Kidney (tissue), 14 donors: ENCODE results near the gene UBE2L6. TPM values are rescaled to one million over a fixed set of nuclear protein-coding genes. Genes with fewer than 3 reads are reported as not detected.

ENCODE experiments used
- DNase-seq, 5 donors: peaks; one replicate each; pipeline ENCODE4 v3.0.0-alpha.2; 2013 to 2020
- FAIRE-seq: peaks from 2 replicates; lab custom pipeline; 2012; peaks lifted over from hg19 to GRCh38; lab: Jason Lieb, UNC
- H3K27ac ChIP-seq, 2 donors: one replicate each; pipeline ENCODE4 v1.7.0; 2013; ENCODE audit warnings: low read depth in 2 of 2, low read length in 2 of 2, inconsistent platforms in 1 of 2
- H3K27me3 ChIP-seq: one replicate; pipeline ENCODE4 v1.7.1; 2013; ENCODE audit warnings: low read length, inconsistent platforms; ENCODE audit not compliant: control insufficient read depth, insufficient read depth
- H3K36me3 ChIP-seq, 3 donors: one replicate each; pipeline versions ENCODE4 v1.7.0 to v1.7.1; 2013; ENCODE audit warnings: low read length in 3 of 3, control low read depth in 1 of 3, inconsistent platforms in 1 of 3; ENCODE audit not compliant: insufficient read depth in 3 of 3, control insufficient read depth in 2 of 3
- H3K4me1 ChIP-seq, 3 donors: one replicate each; pipeline versions ENCODE4 v1.7.0 to v1.7.1; 2013; ENCODE audit warnings: low read length in 3 of 3, inconsistent platforms in 1 of 3, low read depth in 1 of 3; ENCODE audit not compliant: control insufficient read depth in 2 of 3, insufficient read depth in 2 of 3
- H3K4me3 ChIP-seq, 3 donors: one replicate each; pipeline versions ENCODE4 v1.7.0 to v1.8.1; 2013; ENCODE audit warnings: low read length in 3 of 3, control low read depth in 1 of 3, inconsistent platforms in 1 of 3
- H3K9ac ChIP-seq, 3 donors: one replicate each; pipeline versions ENCODE4 v1.7.0 to v1.7.1; 2013; ENCODE audit warnings: low read length in 3 of 3, control low read depth in 1 of 3, inconsistent platforms in 1 of 3
- H3K9me3 ChIP-seq, 3 donors: one replicate each; pipeline versions ENCODE4 v1.7.0 to v1.7.1; 2013; ENCODE audit warnings: low read length in 3 of 3, control low read depth in 1 of 3, inconsistent platforms in 1 of 3; ENCODE audit not compliant: control insufficient read depth in 2 of 3, insufficient read depth in 1 of 3
- intact Hi-C: fragments of 100-400 bp; cut with DNase I; formaldehyde crosslinking; loops from one replicate; pipeline ENCODE4 v1.11.1; 2022
- polyA plus RNA-seq: library from polyadenylated mRNA; stranded (reverse); fragments of 350-450 nt; fragmentation: Illumina TruSeq; extraction: RNeasy Lipid Tissue Mini Kit (QIAGEN cat#74804); gene quantifications from one replicate; pipeline ENCODE4 v1.2.3, GENCODE V29; 2014; ENCODE audit warnings: low read depth, low replicate concordance; ENCODE audit not compliant: insufficient read depth
- total RNA-seq: library from RNA; stranded (reverse); fragmentation: NEBNext Ultra II Directional; extraction: Animal tissue kit (Norgen Biotek cat#: 25700); gene quantifications from one replicate; pipeline ENCODE4 v1.2.1, GENCODE V29; 2021
- TF ChIP-seq, protein P1 (sequence below): IDR thresholded peaks from 3 replicates; pipeline ENCODE4 v1.5.1; 2012; ENCODE audit warnings: mild to moderate bottlenecking, moderate library complexity, borderline replicate concordance; ENCODE audit not compliant: insufficient read depth; ENCODE audit errors: extremely low read depth
- donor health status: control.
- donor health status: control.
- donor health status: control.
- donor health status: control.
- donor health status: control.
- donor health status: DM: yes; HTN: yes; CAD: no.
- donor health status: Normal renal cell carcinoma (clear cell type).

The UBE2L6 gene
- total and polyA plus RNA-seq, 2 donors from 2014 or later, result 71.4 to 73.9 TPM

DNA sequence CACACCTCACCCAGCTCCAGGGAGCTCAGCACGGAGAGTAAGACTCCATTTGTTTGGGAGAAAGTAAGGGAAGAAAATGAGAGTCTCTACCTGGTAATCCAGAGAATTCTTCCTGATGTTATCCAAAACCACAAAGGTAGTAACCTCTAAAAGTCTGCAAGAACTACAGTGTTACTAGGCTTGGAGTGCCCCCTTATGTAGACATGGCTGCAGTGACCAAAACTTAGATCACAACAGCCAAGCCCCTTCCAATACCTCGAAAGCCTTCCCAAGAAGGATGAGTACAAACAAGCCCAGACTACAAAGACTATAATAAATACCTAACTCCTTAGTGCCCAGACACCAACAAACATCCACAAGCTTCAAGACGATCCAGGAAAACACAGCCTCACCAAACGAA, 4.9 kb downstream of the UBE2L6 start:
- no peak overlapping the region for H3K27ac ChIP-seq
- no peak for DNase-seq
- intact Hi-C loops, result no loop called here
- no peak overlapping the region for H3K4me3 ChIP-seq
- FAIRE-seq, result no peak
- peaks cover 0 to 6% (median 0%) of the 10 kb centered on the region in 3 donors for H3K36me3 ChIP-seq
- H3K27me3 ChIP-seq, result no peaks in the 10 kb centered on the region
- TF ChIP-seq, protein P1, sequence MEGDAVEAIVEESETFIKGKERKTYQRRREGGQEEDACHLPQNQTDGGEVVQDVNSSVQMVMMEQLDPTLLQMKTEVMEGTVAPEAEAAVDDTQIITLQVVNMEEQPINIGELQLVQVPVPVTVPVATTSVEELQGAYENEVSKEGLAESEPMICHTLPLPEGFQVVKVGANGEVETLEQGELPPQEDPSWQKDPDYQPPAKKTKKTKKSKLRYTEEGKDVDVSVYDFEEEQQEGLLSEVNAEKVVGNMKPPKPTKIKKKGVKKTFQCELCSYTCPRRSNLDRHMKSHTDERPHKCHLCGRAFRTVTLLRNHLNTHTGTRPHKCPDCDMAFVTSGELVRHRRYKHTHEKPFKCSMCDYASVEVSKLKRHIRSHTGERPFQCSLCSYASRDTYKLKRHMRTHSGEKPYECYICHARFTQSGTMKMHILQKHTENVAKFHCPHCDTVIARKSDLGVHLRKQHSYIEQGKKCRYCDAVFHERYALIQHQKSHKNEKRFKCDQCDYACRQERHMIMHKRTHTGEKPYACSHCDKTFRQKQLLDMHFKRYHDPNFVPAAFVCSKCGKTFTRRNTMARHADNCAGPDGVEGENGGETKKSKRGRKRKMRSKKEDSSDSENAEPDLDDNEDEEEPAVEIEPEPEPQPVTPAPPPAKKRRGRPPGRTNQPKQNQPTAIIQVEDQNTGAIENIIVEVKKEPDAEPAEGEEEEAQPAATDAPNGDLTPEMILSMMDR, result no peak
- H3K4me1 ChIP-seq, result peaks cover 0 to 8% (median 0%) of the 10 kb centered on the region in 3 donors
- H3K9me3 ChIP-seq, result no peaks in the 10 kb centered on the region
- H3K9ac ChIP-seq, result no peak overlapping the region

DNA sequence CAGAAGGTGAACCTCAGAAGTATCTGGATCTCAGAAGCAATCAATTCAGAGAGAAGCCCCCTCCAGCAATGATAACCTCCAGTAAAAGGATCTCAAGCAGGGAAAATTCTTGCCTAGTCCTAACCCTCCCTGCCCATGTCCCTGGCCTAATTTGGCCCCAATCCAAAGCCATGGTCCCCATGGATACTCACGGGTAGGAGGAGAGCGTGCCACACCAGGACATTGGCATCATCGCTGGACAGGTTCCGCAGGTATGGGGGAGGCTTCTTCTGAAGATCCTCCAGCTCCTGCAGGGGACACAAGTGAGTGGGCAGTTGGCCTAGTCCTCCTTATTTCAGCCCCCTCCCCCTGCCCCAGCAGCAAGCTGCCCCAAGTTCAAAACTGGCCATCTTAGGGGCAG, 7.3 kb downstream of the UBE2L6 start:
- intact Hi-C loops, result no loop called here
- Histone ChIP-seq H3K36me3 (peaks cover 0 to 6% (median 0%) of the 10 kb centered on the region in 3 donors), H3K27me3 (no peaks in the 10 kb centered on the region), H3K9ac (no peak overlapping the region), H3K9me3 (no peaks in the 10 kb centered on the region), H3K27ac (no peak overlapping the region), H3K4me1 (no peaks in the 10 kb centered on the region), H3K4me3 (no peak overlapping the region)
- DNase-seq, result no peak
- TF ChIP-seq, protein P1, result no peak
- no peak for FAIRE-seq

DNA sequence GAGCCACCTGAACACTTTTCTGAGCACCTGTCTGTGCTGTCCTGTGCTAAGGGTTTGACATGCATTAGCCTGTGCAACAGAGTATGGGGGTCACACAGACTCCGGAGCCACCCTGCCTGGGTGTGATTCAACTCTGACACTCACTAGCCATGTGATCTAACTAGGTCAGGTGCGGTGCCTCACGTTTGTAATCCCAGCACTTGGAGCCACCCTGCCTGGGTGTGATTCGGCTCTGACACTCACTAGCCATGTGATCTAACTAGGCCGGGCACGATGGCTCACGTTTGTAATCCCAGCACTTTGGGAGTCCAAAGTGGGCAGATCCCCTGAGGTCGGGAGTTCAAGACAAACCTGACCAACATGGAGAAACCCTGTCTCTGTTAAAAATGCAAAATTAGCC, 11.4 kb downstream of the UBE2L6 start:
- TF ChIP-seq, protein P1, result no peak

DNA sequence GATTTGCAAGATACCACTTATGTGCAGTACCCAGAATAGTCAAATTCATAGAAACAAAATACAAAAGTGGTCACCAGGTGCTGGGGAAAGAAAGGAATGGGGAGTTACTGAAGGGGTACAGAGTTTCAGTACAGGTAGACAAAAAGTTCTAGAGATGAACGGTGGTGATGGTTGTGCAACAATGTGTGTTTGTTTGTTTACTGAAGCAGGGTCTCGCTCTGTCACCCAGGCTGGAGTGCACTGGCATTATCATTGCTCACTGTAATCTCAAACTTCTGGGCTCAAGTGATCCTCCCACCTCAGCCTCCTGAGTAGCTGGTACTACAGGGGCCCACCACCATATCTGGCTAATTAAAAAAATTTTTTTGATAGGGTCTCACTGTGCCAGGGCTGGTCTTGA, 12.1 kb downstream of the UBE2L6 start:
- no peak for DNase-seq
- intact Hi-C loops, result no loop called here
- Histone ChIP-seq H3K36me3 (peaks cover 0 to 27% (median 14%) of the 10 kb centered on the region in 3 donors), H3K4me3 (no peak overlapping the region), H3K27ac (no peak overlapping the region), H3K27me3 (no peaks in the 10 kb centered on the region), H3K9ac (no peak overlapping the region), H3K9me3 (no peaks in the 10 kb centered on the region), H3K4me1 (no peaks in the 10 kb centered on the region)
- TF ChIP-seq, protein P1, result no peak
- no peak for FAIRE-seq

More for the DNA sequence above, 11.4 kb downstream of the UBE2L6 start:
- no peak for FAIRE-seq
- no peaks in the 10 kb centered on the region for H3K9me3 ChIP-seq
- no peaks in the 10 kb centered on the region for H3K27me3 ChIP-seq
- DNase-seq, result no peak
- no peak overlapping the region for H3K4me3 ChIP-seq
- H3K9ac ChIP-seq, result no peak overlapping the region
- H3K27ac ChIP-seq, result no peak overlapping the region
- H3K36me3 ChIP-seq, result peaks cover 0 to 27% (median 14%) of the 10 kb centered on the region in 3 donors
- intact Hi-C loops, result no loop called here
- no peaks in the 10 kb centered on the region for H3K4me1 ChIP-seq
